ENCODE data around the gene ANO1.

DNA sequence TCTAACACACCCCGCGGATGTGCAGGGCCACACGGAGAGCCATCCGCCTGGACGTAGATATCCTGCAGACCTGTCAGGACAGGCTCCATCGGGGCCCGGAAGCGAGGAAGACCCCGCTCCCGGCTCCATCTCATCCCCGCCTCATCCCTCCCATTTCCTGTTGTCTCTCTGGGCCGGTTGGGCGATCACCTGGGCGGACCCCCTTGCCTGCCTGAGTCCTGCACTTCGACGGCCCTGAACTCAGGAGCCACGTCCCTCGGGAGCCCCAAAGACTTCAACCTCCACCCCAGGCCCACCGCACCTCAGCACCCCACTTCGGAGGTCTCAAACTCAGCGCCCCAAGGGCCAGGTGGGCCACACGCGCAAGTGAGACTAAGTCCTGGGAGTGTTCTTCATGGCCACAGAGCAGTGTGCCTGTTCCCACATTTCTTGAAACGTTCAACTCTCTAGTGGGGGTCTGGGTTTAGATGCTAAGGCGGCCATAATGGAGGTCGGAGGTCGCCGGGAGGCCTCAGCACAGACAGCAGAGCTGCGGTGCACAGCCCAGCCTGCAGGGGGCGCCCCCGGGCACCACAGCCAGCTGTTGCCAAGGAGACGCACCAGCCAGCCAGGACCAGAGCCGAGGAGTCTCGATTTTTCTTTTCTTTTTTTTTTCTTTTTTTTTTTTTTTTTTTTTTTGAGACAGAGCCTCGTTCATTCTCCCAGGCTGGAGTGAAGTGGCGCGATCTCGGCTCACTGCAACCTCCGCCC lies 99.0 kb downstream of the ANO1 start:
- no peak for TF ChIP-seq EZH2phosphoT487 (IDR thresholded peaks at IDR 0.05; ENCODE audit: borderline replicate concordance, low read depth)
- TF ChIP-seq, protein P1, sequence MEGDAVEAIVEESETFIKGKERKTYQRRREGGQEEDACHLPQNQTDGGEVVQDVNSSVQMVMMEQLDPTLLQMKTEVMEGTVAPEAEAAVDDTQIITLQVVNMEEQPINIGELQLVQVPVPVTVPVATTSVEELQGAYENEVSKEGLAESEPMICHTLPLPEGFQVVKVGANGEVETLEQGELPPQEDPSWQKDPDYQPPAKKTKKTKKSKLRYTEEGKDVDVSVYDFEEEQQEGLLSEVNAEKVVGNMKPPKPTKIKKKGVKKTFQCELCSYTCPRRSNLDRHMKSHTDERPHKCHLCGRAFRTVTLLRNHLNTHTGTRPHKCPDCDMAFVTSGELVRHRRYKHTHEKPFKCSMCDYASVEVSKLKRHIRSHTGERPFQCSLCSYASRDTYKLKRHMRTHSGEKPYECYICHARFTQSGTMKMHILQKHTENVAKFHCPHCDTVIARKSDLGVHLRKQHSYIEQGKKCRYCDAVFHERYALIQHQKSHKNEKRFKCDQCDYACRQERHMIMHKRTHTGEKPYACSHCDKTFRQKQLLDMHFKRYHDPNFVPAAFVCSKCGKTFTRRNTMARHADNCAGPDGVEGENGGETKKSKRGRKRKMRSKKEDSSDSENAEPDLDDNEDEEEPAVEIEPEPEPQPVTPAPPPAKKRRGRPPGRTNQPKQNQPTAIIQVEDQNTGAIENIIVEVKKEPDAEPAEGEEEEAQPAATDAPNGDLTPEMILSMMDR (IDR thresholded peaks at IDR 0.05) = peak; percentile 55
- TF ChIP-seq, protein P2, sequence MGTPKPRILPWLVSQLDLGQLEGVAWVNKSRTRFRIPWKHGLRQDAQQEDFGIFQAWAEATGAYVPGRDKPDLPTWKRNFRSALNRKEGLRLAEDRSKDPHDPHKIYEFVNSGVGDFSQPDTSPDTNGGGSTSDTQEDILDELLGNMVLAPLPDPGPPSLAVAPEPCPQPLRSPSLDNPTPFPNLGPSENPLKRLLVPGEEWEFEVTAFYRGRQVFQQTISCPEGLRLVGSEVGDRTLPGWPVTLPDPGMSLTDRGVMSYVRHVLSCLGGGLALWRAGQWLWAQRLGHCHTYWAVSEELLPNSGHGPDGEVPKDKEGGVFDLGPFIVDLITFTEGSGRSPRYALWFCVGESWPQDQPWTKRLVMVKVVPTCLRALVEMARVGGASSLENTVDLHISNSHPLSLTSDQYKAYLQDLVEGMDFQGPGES (IDR thresholded peaks at IDR 0.05; ENCODE audit: low read depth, low read length) = no peak
- no peak for TF ChIP-seq RFX5 (IDR thresholded peaks at IDR 0.05; ENCODE audit: low read length)
- no peak for TF ChIP-seq POLR2AphosphoS5 (IDR thresholded peaks at IDR 0.05; ENCODE audit: low read depth, low read length)
- TF ChIP-seq FOSL2 (IDR thresholded peaks at IDR 0.05; ENCODE audit: borderline replicate concordance, low read depth) = no peak
- no peak for TF ChIP-seq YY1 (IDR thresholded peaks at IDR 0.05; ENCODE audit: low read depth)
- TF ChIP-seq, protein P3, sequence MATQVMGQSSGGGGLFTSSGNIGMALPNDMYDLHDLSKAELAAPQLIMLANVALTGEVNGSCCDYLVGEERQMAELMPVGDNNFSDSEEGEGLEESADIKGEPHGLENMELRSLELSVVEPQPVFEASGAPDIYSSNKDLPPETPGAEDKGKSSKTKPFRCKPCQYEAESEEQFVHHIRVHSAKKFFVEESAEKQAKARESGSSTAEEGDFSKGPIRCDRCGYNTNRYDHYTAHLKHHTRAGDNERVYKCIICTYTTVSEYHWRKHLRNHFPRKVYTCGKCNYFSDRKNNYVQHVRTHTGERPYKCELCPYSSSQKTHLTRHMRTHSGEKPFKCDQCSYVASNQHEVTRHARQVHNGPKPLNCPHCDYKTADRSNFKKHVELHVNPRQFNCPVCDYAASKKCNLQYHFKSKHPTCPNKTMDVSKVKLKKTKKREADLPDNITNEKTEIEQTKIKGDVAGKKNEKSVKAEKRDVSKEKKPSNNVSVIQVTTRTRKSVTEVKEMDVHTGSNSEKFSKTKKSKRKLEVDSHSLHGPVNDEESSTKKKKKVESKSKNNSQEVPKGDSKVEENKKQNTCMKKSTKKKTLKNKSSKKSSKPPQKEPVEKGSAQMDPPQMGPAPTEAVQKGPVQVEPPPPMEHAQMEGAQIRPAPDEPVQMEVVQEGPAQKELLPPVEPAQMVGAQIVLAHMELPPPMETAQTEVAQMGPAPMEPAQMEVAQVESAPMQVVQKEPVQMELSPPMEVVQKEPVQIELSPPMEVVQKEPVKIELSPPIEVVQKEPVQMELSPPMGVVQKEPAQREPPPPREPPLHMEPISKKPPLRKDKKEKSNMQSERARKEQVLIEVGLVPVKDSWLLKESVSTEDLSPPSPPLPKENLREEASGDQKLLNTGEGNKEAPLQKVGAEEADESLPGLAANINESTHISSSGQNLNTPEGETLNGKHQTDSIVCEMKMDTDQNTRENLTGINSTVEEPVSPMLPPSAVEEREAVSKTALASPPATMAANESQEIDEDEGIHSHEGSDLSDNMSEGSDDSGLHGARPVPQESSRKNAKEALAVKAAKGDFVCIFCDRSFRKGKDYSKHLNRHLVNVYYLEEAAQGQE (IDR thresholded peaks at IDR 0.05; ENCODE audit: low read depth, low read length) = no peak
- no peak for TF ChIP-seq MXI1 (IDR thresholded peaks at IDR 0.05; ENCODE audit: low read depth, low read length)
- TF ChIP-seq TCF12 (IDR thresholded peaks at IDR 0.05) = no peak
